GM12878 (cell line): ENCODE measurements around the gene PDCL3. TPM values are rescaled to one million over a fixed set of nuclear protein-coding genes. Genes with fewer than 3 reads are reported as not detected.

Experiments used
- ATAC-seq: fragments of 200-7000 bp; cut with Tn5 transposase; 3 replicates; pipeline ENCODE4 v1.9.1; 2020; ENCODE audit warnings: mild to moderate bottlenecking, moderate library complexity
- BruUV-seq: library from RNA; stranded (reverse); fragments of 400-500 nt; replicated peaks from 2 replicates; lab custom pipeline; 2021; lab: Mats Ljungman, UMichigan
- CTCF ChIA-PET: fragments of 300-600 bp; sonication (Branson Sonifier 250); formaldehyde crosslinking; extraction: SDS; loops from one replicate; lab custom pipeline; 2021; ENCODE audit warnings: inconsistent platforms; lab: Yijun Ruan, JAX
- POLR2A ChIA-PET: fragments of 350-600 bp; formaldehyde crosslinking; extraction: SDS; loops from one replicate; lab custom pipeline; 2021; ENCODE audit warnings: inconsistent platforms; lab: Charles Lee
- RAD21 ChIA-PET: fragments of 300-600 bp; sonication (Branson Sonifier 250); formaldehyde crosslinking; loops from one replicate; lab custom pipeline; 2023; ENCODE audit warnings: antibody characterized with exemption; ENCODE audit not compliant: unreplicated experiment; lab: Charles Lee
- SMC1A ChIA-PET: fragments of 300-600 bp; sonication (Branson Sonifier 250); formaldehyde crosslinking; loops from one replicate; lab custom pipeline; 2023; ENCODE audit not compliant: unreplicated experiment, uncharacterized antibody; lab: Charles Lee
- DNase-seq: peaks from one replicate; pipeline ENCODE4 v3.0.0-alpha.2; 2011; ENCODE audit warnings: low read depth, low spot score
- FAIRE-seq: peaks from 3 replicates; lab custom pipeline; 2011; peaks lifted over from hg19 to GRCh38; lab: Jason Lieb, UNC
- H2AFZ ChIP-seq: 2 replicates; pipeline ENCODE4 v1.6.0; 2011; ENCODE audit warnings: low read depth, low read length, control low read depth; ENCODE audit not compliant: control insufficient read depth
- H3K27ac ChIP-seq: 2 replicates; pipeline ENCODE4 v1.5.1; 2011; ENCODE audit warnings: control low read depth; ENCODE audit not compliant: control insufficient read depth, insufficient read depth
- H3K27me3 ChIP-seq, 2 experiments: replicated peaks in 1 of 2; 2 replicates each; pipeline versions ENCODE4 v1.6.0 to v1.6.1; 2011; ENCODE audit warnings: low read length in 1 of 2; ENCODE audit not compliant: control insufficient read depth in 2 of 2, insufficient read depth in 2 of 2
- H3K36me3 ChIP-seq, 2 experiments: 2 replicates each; pipeline ENCODE4 v1.5.1; 2011; ENCODE audit warnings: low read length in 1 of 2; ENCODE audit not compliant: control insufficient read depth in 2 of 2, insufficient read depth in 2 of 2
- H3K4me1 ChIP-seq: 2 replicates; pipeline ENCODE4 v1.6.1; 2011; ENCODE audit warnings: mild to moderate bottlenecking, low read length, moderate library complexity, mixed read lengths; ENCODE audit not compliant: control insufficient read depth, insufficient read depth
- H3K4me2 ChIP-seq: 2 replicates; pipeline ENCODE4 v1.6.0; 2011; ENCODE audit warnings: control low read depth; ENCODE audit not compliant: control insufficient read depth, insufficient read depth
- H3K4me3 ChIP-seq: fragments of 200-600 bp; sonication (generic); 2 replicates; pipeline ENCODE4 v1.5.1; 2016
- H3K79me2 ChIP-seq: 2 replicates; pipeline ENCODE4 v1.6.0; 2011; ENCODE audit warnings: low read length; ENCODE audit not compliant: control insufficient read depth, insufficient read depth
- H3K9ac ChIP-seq: 2 replicates; pipeline ENCODE4 v1.8.0; 2011; ENCODE audit warnings: low read length, control low read depth, mixed read lengths; ENCODE audit not compliant: control insufficient read depth, insufficient read depth
- H3K9me3 ChIP-seq: replicated peaks from 3 replicates; pipeline ENCODE4 v1.5.1; 2011; ENCODE audit warnings: mild to moderate bottlenecking, low read length; ENCODE audit not compliant: control insufficient read depth, insufficient read depth
- H4K20me1 ChIP-seq: 2 replicates; pipeline ENCODE4 v1.6.0; 2011; ENCODE audit not compliant: control insufficient read depth, insufficient read depth
- EP300 ChIP-seq, 2 experiments: fragments of 150-350 bp in 1 of 2; IDR thresholded peaks; 2 replicates each; pipeline ENCODE4 v1.6.1; 2011 to 2012; ENCODE audit warnings: low read depth in 2 of 2, low read length in 2 of 2, borderline replicate concordance in 1 of 2, improper control_type of control experiment in 1 of 2, inconsistent platforms in 1 of 2; ENCODE audit not compliant: control insufficient read depth in 1 of 2
- ESRRA ChIP-seq: IDR thresholded peaks from 2 replicates; pipeline ENCODE4 v1.6.1; 2012; ENCODE audit warnings: mild to moderate bottlenecking, low read length, improper control_type of control experiment
- HCFC1 ChIP-seq: fragments of 150-350 bp; IDR thresholded peaks from 2 replicates; pipeline ENCODE4 v1.6.1; 2014; ENCODE audit warnings: low read length
- IRF3 ChIP-seq: fragments of 450-650 bp; IDR thresholded peaks from 2 replicates; pipeline ENCODE4 v1.6.1; 2014; ENCODE audit warnings: mild to moderate bottlenecking
- NR2F1 ChIP-seq: fragments of 450-650 bp; conservative IDR thresholded peaks from 2 replicates; pipeline ENCODE4 v1.6.1; 2017; ENCODE audit warnings: mild to moderate bottlenecking
- NRF1 ChIP-seq: conservative IDR thresholded peaks from 2 replicates; pipeline ENCODE4 v1.6.1; 2011; ENCODE audit warnings: mild to moderate bottlenecking, low read depth, low read length, improper control_type of control experiment
- PAX8 ChIP-seq: fragments of 450-650 bp; IDR thresholded peaks from 2 replicates; pipeline ENCODE4 v1.6.1; 2017; ENCODE audit warnings: mild to moderate bottlenecking, moderate library complexity
- POU2F2 ChIP-seq: IDR thresholded peaks from 3 replicates; pipeline ENCODE4 v1.6.1; 2011; ENCODE audit warnings: low read depth, mild to moderate bottlenecking, low read length, borderline replicate concordance
- RAD21 ChIP-seq: IDR thresholded peaks from 2 replicates; pipeline ENCODE4 v1.6.1; 2011; ENCODE audit warnings: mild to moderate bottlenecking, low read depth, low read length, moderate library complexity; ENCODE audit not compliant: insufficient read depth
- RELA ChIP-seq: fragments of 450-650 bp; IDR thresholded peaks from 2 replicates; pipeline ENCODE4 v1.8.0; 2014; ENCODE audit warnings: borderline replicate concordance; ENCODE audit not compliant: partially characterized antibody
- RUNX3 ChIP-seq: IDR thresholded peaks from 2 replicates; pipeline ENCODE4 v1.6.1; 2012; ENCODE audit warnings: low read length, inconsistent platforms
- SP1 ChIP-seq: IDR thresholded peaks from one replicate; pipeline ENCODE4 v1.6.1; 2011; ENCODE audit warnings: low read depth, low read length
- SREBF2 ChIP-seq: IDR thresholded peaks from 2 replicates; pipeline ENCODE4 v1.6.1; 2012; ENCODE audit warnings: mild to moderate bottlenecking, low read length
- TAF1 ChIP-seq: IDR thresholded peaks from 2 replicates; pipeline ENCODE4 v1.6.1; 2011; ENCODE audit warnings: mild to moderate bottlenecking, low read depth, low read length, borderline replicate concordance
- YY1 ChIP-seq: IDR thresholded peaks from 2 replicates; pipeline ENCODE4 v1.6.1; 2011; ENCODE audit warnings: low read depth, mild to moderate bottlenecking, low read length
- ZBTB33 ChIP-seq: fragments of 450-650 bp; IDR thresholded peaks from 2 replicates; pipeline ENCODE4 v1.6.1; 2017; ENCODE audit warnings: mild to moderate bottlenecking
- ZNF207 ChIP-seq: fragments of 450-650 bp; IDR thresholded peaks from 2 replicates; pipeline ENCODE4 v1.6.1; 2014; ENCODE audit warnings: antibody characterized with exemption, mild to moderate bottlenecking, borderline replicate concordance
- ZNF217 ChIP-seq: fragments of 450-650 bp; IDR thresholded peaks from 2 replicates; pipeline ENCODE4 v1.6.1; 2017; ENCODE audit warnings: antibody characterized with exemption, mild to moderate bottlenecking
- ZNF622 ChIP-seq: fragments of 450-650 bp; IDR thresholded peaks from 2 replicates; pipeline ENCODE4 v1.6.1; 2017; ENCODE audit warnings: mild to moderate bottlenecking, inconsistent platforms
- WGBS: methylation state at CpG from one replicate; pipeline ENCODE4 v1.1.6; 2016; ENCODE audit warnings: low lambda C conversion rate; ENCODE audit not compliant: insufficient replicate concordance, insufficient coverage; ENCODE audit errors: missing lambda C conversion rate; 5-methylcytosine and 5-hydroxymethylcytosine counted together
- in situ Hi-C: fragments of 300-500 bp; cut with MboI; formaldehyde crosslinking; loops from 9 replicates; pipeline ENCODE4 v1.14.3; 2018; ENCODE audit warnings: mixed read lengths
- intact Hi-C: fragments of 100-400 bp; cut with micrococcal nuclease; formaldehyde crosslinking; loops from one replicate; pipeline ENCODE4 v1.14.2; 2022; ENCODE audit not compliant: unreplicated experiment
- polyA plus RNA-seq, 11 experiments: library from polyadenylated mRNA; depleted of rRNA in 4 of 11; unstranded in 6 of 11; stranded (reverse) in 5 of 11; fragments of >200 nt; fragmentation: Nextera tagmentation in 4 of 11; fragmentation: Illumina TruSeq in 1 of 11; extraction: Ambion mirVana in 4 of 11; extraction: Trizol in 1 of 11; gene quantifications; 1 replicate in 1 of 11; 2 replicates in 10 of 11; pipeline versions ENCODE4 v1.2.1 to v1.2.3, GENCODE V29; 2011 to 2016; ENCODE audit warnings: inconsistent platforms in 2 of 11, missing spikeins in 2 of 11, low read depth in 1 of 11
- total RNA-seq, 4 experiments: library from RNA; depleted of rRNA in 3 of 4; stranded (reverse); fragments of >200 nt in 3 of 4; fragmentation: Illumina TruSeq in 1 of 4; extraction: Trizol in 1 of 4; gene quantifications; 2 replicates each; pipeline versions ENCODE4 v1.2.1 to v1.2.3, GENCODE V29; 2013 to 2021

Gene PDCL3
- total and polyA plus RNA-seq, 10 of the 15 experiments (the other 5 are each of a cell fraction or from before 2014, with no cell fraction given): 22.9 to 111 (median 51.1) TPM

- CTCF ChIA-PET: interaction anchor here (0.8 kb wide), 1 partner anchor 360 kb away, joined by 3 read pairs; no protein-coding TSS in a partner anchor
- no TSS peak for BruUV-seq
- no peak for FAIRE-seq
These were observed 57.7 kb downstream of the PDCL3 start for GRCh38 chr2:100620481-100620880.

More at GRCh38 chr2:100620481-100620880, 57.7 kb downstream of the PDCL3 start:
- ChIA-PET POLR2A (no interaction called here), SMC1A (interaction anchor here (0.6 kb wide), 1 partner anchor 1932 kb away, joined by 3 read pairs; no protein-coding TSS in a partner anchor), RAD21 (no interaction called here)
- 2% methylated on average over 3 of the region's 3 CpGs for WGBS
- H4K20me1 ChIP-seq: no peaks in the 10 kb centered on the region
- DNase-seq: no peak
- intact Hi-C loops: no loop called here
- H3K27me3 ChIP-seq: peaks cover 0 to 4% of the 10 kb centered on the region in 2 experiments; a peak in 2 of 4 replicates
- H3K9ac ChIP-seq: no peak overlapping the region
- no peak overlapping the region for H3K4me3 ChIP-seq
- TF ChIP-seq NRF1 (no peak), PAX8 (no peak), YY1 (no peak), ESRRA (no peak), SREBF2 (no peak), HCFC1 (no peak), NR2F1 (no peak), SP1 (no peak), RAD21 (no peak), IRF3 (no peak), ZNF622 (no peak), POU2F2 (no peak), ZBTB33 (no peak), TAF1 (no peak), EP300 (IDR thresholded peaks at IDR 0.05; ENCODE audit: borderline replicate concordance in 1 of 2, control insufficient read depth in 1 of 2, low read depth in 2 of 2, low read length in 2 of 2) (no peak), ZNF217 (no peak), RUNX3 (no peak), RELA (no peak), ZNF207 (no peak)
- H3K4me2 ChIP-seq: no peak overlapping the region
- no peak for ATAC-seq
- no peaks in the 10 kb centered on the region for H3K4me1 ChIP-seq
- no peaks in the 10 kb centered on the region for H3K79me2 ChIP-seq
- H2AFZ ChIP-seq: no peak overlapping the region
- no peaks in the 10 kb centered on the region for H3K36me3 ChIP-seq
- H3K27ac ChIP-seq: no peak overlapping the region
- in situ Hi-C loops: no loop called here
- H3K9me3 ChIP-seq: no peaks in the 10 kb centered on the region; the same call in 2 of the 3 replicates
